AG10803 (cell line): Measurements from ENCODE around the gene TGFBR1.

Experiments used
- DNase-seq: peaks from one replicate; pipeline ENCODE4 v3.0.0; 2010; ENCODE audit warnings: low read depth
- H3K4me3 ChIP-seq: 2 replicates; pipeline ENCODE4 v1.5.1; 2011; ENCODE audit warnings: mild to moderate bottlenecking, low read length, control low read depth
- CTCF ChIP-seq: conservative IDR thresholded peaks from 2 replicates; pipeline ENCODE4 v1.5.1; 2011; ENCODE audit warnings: mild to moderate bottlenecking, low read length, control low read depth, inconsistent platforms

The TGFBR1 gene

GRCh38 chr9:99104459-99105151 lies at the start of gene TGFBR1:
Gene TGFBR1, plus strand, starts transcription at chr9:99105113. Its CDS starts 93 bp downstream, at chr9:99105206.
- no peak for TF ChIP-seq CTCF
- peak within 1 kb of the TSS; percentile 84 for H3K4me3 ChIP-seq
- peak; percentile 93 for DNase-seq

GRCh38 chr9:99055384-99055783 lies 49.5 kb upstream of the TGFBR1 start:
- TF ChIP-seq CTCF, result no peak
- no peak overlapping the region for H3K4me3 ChIP-seq
- DNase-seq, result no peak

GRCh38 chr9:99056186-99056585 lies 48.7 kb upstream of the TGFBR1 start:
- TF ChIP-seq CTCF, result no peak
- no peak overlapping the region for H3K4me3 ChIP-seq
- DNase-seq, result no peak

GRCh38 chr9:99056886-99057664 lies 47.8 kb upstream of the TGFBR1 start:
- no peak overlapping the region for H3K4me3 ChIP-seq
- TF ChIP-seq CTCF, result no peak
- peak; percentile 84 for DNase-seq

GRCh38 chr9:99057665-99058625 lies 47.0 kb upstream of the TGFBR1 start:
- no peak overlapping the region for H3K4me3 ChIP-seq
- DNase-seq, result peak; percentile 85

More at GRCh38 chr9:99057665-99058625, 47.0 kb upstream of the TGFBR1 start:
- TF ChIP-seq CTCF, result no peak
